Endothelial cell of umbilical vein (primary cell): ENCODE data around the gene SLC46A3. TPM values are rescaled to one million over a fixed set of nuclear protein-coding genes. Genes with fewer than 3 reads are reported as not detected.

ENCODE experiments used
- BruUV-seq: library from RNA; stranded (reverse); fragments of 400-500 nt; replicated peaks from 2 replicates; lab custom pipeline; 2021; lab: Mats Ljungman, UMichigan
- CTCF ChIA-PET: fragments of 300-600, 350-600 bp; sonication (Branson Sonifier 250); formaldehyde crosslinking; loops from one replicate; lab custom pipeline; 2021; ENCODE audit warnings: antibody characterized with exemption, inconsistent platforms; lab: Charles Lee
- POLR2A ChIA-PET: fragments of 300-600, 350-600 bp; sonication (Branson Sonifier 250); formaldehyde crosslinking; loops from one replicate; lab custom pipeline; 2021; ENCODE audit warnings: antibody characterized with exemption, inconsistent platforms; lab: Charles Lee
- DNase-seq: peaks from one replicate; pipeline ENCODE4 v3.0.0-alpha.2; 2011; ENCODE audit warnings: low read depth, low spot score
- FAIRE-seq: peaks from 2 replicates; lab custom pipeline; 2011; peaks lifted over from hg19 to GRCh38; lab: Jason Lieb, UNC
- H2AFZ ChIP-seq: 2 replicates; pipeline ENCODE4 v1.6.0; 2012; ENCODE audit warnings: low read depth, low read length, control low read depth, inconsistent platforms
- H3K27ac ChIP-seq: 2 replicates; pipeline ENCODE4 v1.5.1; 2011; ENCODE audit warnings: low read depth, mild to moderate bottlenecking, control low read depth, low read length, moderate library complexity; ENCODE audit not compliant: insufficient read depth
- H3K27me3 ChIP-seq, 2 experiments: 2 replicates each; pipeline versions ENCODE4 v1.6.0 to v1.6.1; 2011; ENCODE audit warnings: low read length in 2 of 2, mixed read lengths in 1 of 2; ENCODE audit not compliant: control insufficient read depth in 2 of 2, insufficient read depth in 2 of 2
- H3K36me3 ChIP-seq, 2 experiments: 2 replicates in 1 of 2; 3 replicates in 1 of 2; pipeline ENCODE4 v1.5.1; 2011; ENCODE audit warnings: low read length in 2 of 2, mild to moderate bottlenecking in 1 of 2, moderate library complexity in 1 of 2; ENCODE audit not compliant: control insufficient read depth in 2 of 2, insufficient read depth in 2 of 2; ENCODE audit errors: extremely low read depth in 1 of 2
- H3K4me1 ChIP-seq: 3 replicates; pipeline ENCODE4 v1.5.1; 2011; ENCODE audit warnings: mild to moderate bottlenecking, low read length; ENCODE audit not compliant: control insufficient read depth, insufficient read depth; ENCODE audit errors: extremely low read depth
- H3K4me2 ChIP-seq: 2 replicates; pipeline ENCODE4 v1.6.1; 2011; ENCODE audit warnings: low read length, control low read depth, mixed read lengths; ENCODE audit not compliant: insufficient read depth
- H3K4me3 ChIP-seq, 3 experiments: fragments of 200-600 bp in 1 of 3; sonication (generic), shearing (Covaris generic) in 1 of 3; replicated peaks in 1 of 3; 2 replicates each; pipeline ENCODE4 v1.5.1; 2011 to 2016; ENCODE audit warnings: control low read depth in 3 of 3, low read length in 3 of 3, mild to moderate bottlenecking in 2 of 3, inconsistent platforms in 1 of 3, low read depth in 1 of 3, moderate library complexity in 1 of 3; ENCODE audit not compliant: insufficient read depth in 1 of 3
- H3K79me2 ChIP-seq: 2 replicates; pipeline ENCODE4 v1.6.0; 2012; ENCODE audit warnings: low read length, inconsistent platforms; ENCODE audit not compliant: control insufficient read depth, insufficient read depth
- H3K9ac ChIP-seq: replicated peaks from 2 replicates; pipeline ENCODE3; 2011; ENCODE audit warnings: low read length, control low read depth; ENCODE audit not compliant: insufficient read depth; ENCODE audit errors: extremely low read depth
- H3K9me1 ChIP-seq: replicated peaks from 3 replicates; pipeline ENCODE4 v1.6.0; 2011; ENCODE audit warnings: mild to moderate bottlenecking, low read length; ENCODE audit not compliant: control insufficient read depth, insufficient read depth; ENCODE audit errors: extremely low read depth
- H3K9me3 ChIP-seq: replicated peaks from 2 replicates; pipeline ENCODE4 v1.5.1; 2012; ENCODE audit warnings: low read length, inconsistent platforms; ENCODE audit not compliant: control insufficient read depth, insufficient read depth
- H4K20me1 ChIP-seq: replicated peaks from 2 replicates; pipeline ENCODE3; 2011; ENCODE audit warnings: mild to moderate bottlenecking, low read length; ENCODE audit not compliant: control insufficient read depth, insufficient read depth; ENCODE audit errors: extremely low read depth
- CTCF ChIP-seq, 2 donors: IDR thresholded peaks; 1 replicate in 1 of 2; 2 replicates in 1 of 2; pipeline ENCODE4 v1.5.1; 2011; ENCODE audit warnings: low read length in 2 of 2, mild to moderate bottlenecking in 2 of 2, moderate library complexity in 2 of 2, control low read depth in 1 of 2, inconsistent platforms in 1 of 2, low read depth in 1 of 2; ENCODE audit not compliant: insufficient read depth in 1 of 2; ENCODE audit errors: extremely low read depth in 1 of 2
- EZH2 ChIP-seq: IDR thresholded peaks from 2 replicates; pipeline ENCODE4 v1.6.1; 2012; ENCODE audit warnings: borderline replicate concordance, low read depth, mild to moderate bottlenecking, moderate library complexity, low read length, inconsistent platforms; ENCODE audit not compliant: severe bottlenecking
- FOS ChIP-seq: IDR thresholded peaks from 2 replicates; pipeline ENCODE4 v1.6.1; 2011; ENCODE audit warnings: mild to moderate bottlenecking, low read length, moderate library complexity, borderline replicate concordance; ENCODE audit not compliant: insufficient read depth
- GATA2 ChIP-seq: IDR thresholded peaks from 2 replicates; pipeline ENCODE4 v1.7.0; 2011; ENCODE audit warnings: low read depth, mild to moderate bottlenecking, moderate library complexity, mixed read lengths, low read length; ENCODE audit not compliant: insufficient read length, insufficient read depth
- JUN ChIP-seq: IDR thresholded peaks from 2 replicates; pipeline ENCODE4 v1.6.1; 2011; ENCODE audit warnings: borderline replicate concordance, low read depth; ENCODE audit not compliant: insufficient read length, insufficient read depth
- MYC ChIP-seq: IDR thresholded peaks from one replicate; pipeline ENCODE4 v1.6.1; 2011; ENCODE audit warnings: mild to moderate bottlenecking, low read depth, low read length
- POLR2A ChIP-seq: IDR thresholded peaks from 2 replicates; pipeline ENCODE4 v1.6.1; 2012; ENCODE audit warnings: low read depth, mild to moderate bottlenecking, control low read depth, low read length
- POLR2AphosphoS5 ChIP-seq: IDR thresholded peaks from 2 replicates; pipeline ENCODE4 v1.6.1; 2012; ENCODE audit warnings: low read depth, mild to moderate bottlenecking, control low read depth, low read length, moderate library complexity; ENCODE audit not compliant: insufficient read depth
- dilution Hi-C: fragments of 300-500 bp; cut with MboI; formaldehyde crosslinking; loops from one replicate; pipeline ENCODE4 v1.15.0; 2019; ENCODE audit warnings: low sequenced_read_pairs; ENCODE audit not compliant: extremely low pct_ligation_motif_present
- intact Hi-C: fragments of 100-400 bp; cut with micrococcal nuclease; formaldehyde crosslinking; loops from one replicate; pipeline ENCODE4 v1.10.0; 2022
- polyA plus RNA-seq, 4 experiments: library from polyadenylated mRNA; depleted of rRNA in 3 of 4; stranded (reverse) in 3 of 4; unstranded in 1 of 4; fragments of >200 nt; gene quantifications; 2 replicates each; pipeline versions ENCODE4 v1.2.1 to v1.2.3, GENCODE V29; 2011 to 2012; ENCODE audit warnings: missing spikeins in 1 of 4
- total RNA-seq: library from RNA; stranded (reverse); gene quantifications from 2 replicates; pipeline ENCODE4 v1.2.3, GENCODE V29; 2021
- TF ChIP-seq, protein P1 (sequence below): IDR thresholded peaks from 2 replicates; pipeline ENCODE4 v1.6.1; 2011; ENCODE audit not compliant: insufficient read depth, insufficient read length

SLC46A3 gene
- total and polyA plus RNA-seq, 2 donors (not counting 3 experiments of a cell fraction or from before 2014, with no cell fraction given): 2.0 to 2.1 TPM

DNA sequence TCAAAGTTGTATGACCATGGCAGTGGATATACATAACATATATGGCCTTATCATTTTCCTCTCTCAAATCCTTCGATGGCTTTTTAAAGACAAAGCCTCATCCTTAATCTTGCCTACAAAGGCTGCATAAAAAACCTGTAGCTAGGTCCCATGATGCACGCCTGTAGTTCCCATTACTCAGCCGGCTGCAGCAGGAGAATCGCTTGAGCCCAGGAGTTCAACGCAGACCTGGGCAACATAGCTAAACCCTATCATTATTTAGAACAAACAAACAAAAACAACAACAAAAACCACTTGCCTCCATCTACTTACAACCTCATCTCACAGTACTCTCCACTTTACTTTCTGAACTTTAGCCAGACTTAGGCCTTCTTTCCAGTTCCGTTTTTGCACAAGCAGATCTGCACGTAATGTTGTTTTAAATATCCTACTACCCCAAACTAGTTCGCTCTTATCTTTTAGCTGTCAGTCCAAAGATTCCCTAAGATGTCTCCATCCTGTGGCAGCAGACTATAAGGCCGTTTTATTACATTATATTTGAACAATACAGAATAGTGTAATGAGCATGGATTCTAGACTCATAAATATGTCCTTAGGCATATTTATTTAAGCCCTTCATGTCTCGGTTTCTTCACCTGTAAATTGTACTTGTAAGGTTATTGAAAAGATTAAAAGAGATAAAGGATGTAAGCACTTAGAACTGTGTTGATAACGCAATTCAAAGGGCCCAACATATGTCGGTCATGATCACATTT lies 60.8 kb downstream of the SLC46A3 start:
- DNase-seq (peak; percentile 56), FAIRE-seq (no peak)
- dilution Hi-C loops: no loop called here
- TF ChIP-seq, protein P1, sequence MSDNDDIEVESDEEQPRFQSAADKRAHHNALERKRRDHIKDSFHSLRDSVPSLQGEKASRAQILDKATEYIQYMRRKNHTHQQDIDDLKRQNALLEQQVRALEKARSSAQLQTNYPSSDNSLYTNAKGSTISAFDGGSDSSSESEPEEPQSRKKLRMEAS: no peak
- TF ChIP-seq GATA2: no peak
- TF ChIP-seq JUN: no peak
- TF ChIP-seq CTCF (IDR thresholded peaks at IDR 0.05; ENCODE audit: extremely low read depth in 1 of 2, insufficient read depth in 1 of 2, low read depth in 1 of 2, low read length in 2 of 2): no peak
- no peak for TF ChIP-seq POLR2A
- no peak for TF ChIP-seq MYC
- no peak for TF ChIP-seq POLR2AphosphoS5
- no peak for TF ChIP-seq FOS
- TF ChIP-seq EZH2: no peak
- H3K79me2 ChIP-seq: peaks cover 42% of the 10 kb centered on the region
- peaks cover 0 to 2% of the 10 kb centered on the region in 2 experiments for H3K36me3 ChIP-seq
- peak overlapping the region; percentile 92 for H3K4me2 ChIP-seq
- no peaks in the 10 kb centered on the region for H4K20me1 ChIP-seq
- no peaks in the 10 kb centered on the region for H3K27me3 ChIP-seq
- H3K4me1 ChIP-seq: peaks cover 20% of the 10 kb centered on the region
- CTCF ChIA-PET: interaction anchor here (0.6 to 2.6 kb wide), 12 partner anchors 17 to 599 kb away, joined by 3 to 16 read pairs (median 4); partner anchors contain the start of gene FLT1
- BruUV-seq: no TSS peak
- H2AFZ ChIP-seq: no peak overlapping the region
- peak overlapping the region; percentile 90 to 96 (median 96) for H3K4me3 ChIP-seq
- H3K9me3 ChIP-seq: no peaks in the 10 kb centered on the region
- H3K9ac ChIP-seq: peak overlapping the region; percentile 96
- POLR2A ChIA-PET: no interaction called here
- H3K9me1 ChIP-seq: no peaks in the 10 kb centered on the region
- peak overlapping the region; percentile 99 for H3K27ac ChIP-seq
- intact Hi-C loops: loop anchor here (1.0 to 5.0 kb wide), 7 partner anchors 17 to 345 kb away; partner anchors contain the start of gene FLT1
